Measurements from ENCODE around the gene CORO1C.

CORO1C gene

DNA sequence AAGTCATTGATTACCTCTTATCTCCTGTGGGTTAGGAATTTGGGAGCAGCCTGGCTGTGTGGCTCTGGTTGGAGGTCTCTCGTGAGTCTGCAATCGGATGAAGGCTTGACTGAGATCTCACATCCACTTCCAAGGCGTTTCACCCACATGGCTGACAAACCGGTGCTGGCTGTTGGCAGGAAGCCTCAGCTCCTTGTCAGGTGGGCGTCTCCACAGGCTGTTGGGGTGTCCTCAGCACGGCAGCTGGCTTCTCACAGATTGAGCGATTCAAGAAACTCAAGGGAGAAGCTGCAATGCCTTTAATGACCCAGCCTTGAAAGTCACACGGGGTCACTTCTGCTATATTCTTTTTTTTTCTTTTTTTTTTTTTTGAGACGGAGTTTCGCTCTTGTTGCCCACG, 28.6 kb upstream of the CORO1C start:
- TF ChIP-seq, protein P1, sequence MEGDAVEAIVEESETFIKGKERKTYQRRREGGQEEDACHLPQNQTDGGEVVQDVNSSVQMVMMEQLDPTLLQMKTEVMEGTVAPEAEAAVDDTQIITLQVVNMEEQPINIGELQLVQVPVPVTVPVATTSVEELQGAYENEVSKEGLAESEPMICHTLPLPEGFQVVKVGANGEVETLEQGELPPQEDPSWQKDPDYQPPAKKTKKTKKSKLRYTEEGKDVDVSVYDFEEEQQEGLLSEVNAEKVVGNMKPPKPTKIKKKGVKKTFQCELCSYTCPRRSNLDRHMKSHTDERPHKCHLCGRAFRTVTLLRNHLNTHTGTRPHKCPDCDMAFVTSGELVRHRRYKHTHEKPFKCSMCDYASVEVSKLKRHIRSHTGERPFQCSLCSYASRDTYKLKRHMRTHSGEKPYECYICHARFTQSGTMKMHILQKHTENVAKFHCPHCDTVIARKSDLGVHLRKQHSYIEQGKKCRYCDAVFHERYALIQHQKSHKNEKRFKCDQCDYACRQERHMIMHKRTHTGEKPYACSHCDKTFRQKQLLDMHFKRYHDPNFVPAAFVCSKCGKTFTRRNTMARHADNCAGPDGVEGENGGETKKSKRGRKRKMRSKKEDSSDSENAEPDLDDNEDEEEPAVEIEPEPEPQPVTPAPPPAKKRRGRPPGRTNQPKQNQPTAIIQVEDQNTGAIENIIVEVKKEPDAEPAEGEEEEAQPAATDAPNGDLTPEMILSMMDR (IDR thresholded peaks at IDR 0.05): no peak
- H3K4me1 ChIP-seq (ENCODE audit: control insufficient read depth in 1 of 2, insufficient read depth in 1 of 2, low read depth in 1 of 2, low read length in 1 of 2): no peaks in the 10 kb centered on the region

DNA sequence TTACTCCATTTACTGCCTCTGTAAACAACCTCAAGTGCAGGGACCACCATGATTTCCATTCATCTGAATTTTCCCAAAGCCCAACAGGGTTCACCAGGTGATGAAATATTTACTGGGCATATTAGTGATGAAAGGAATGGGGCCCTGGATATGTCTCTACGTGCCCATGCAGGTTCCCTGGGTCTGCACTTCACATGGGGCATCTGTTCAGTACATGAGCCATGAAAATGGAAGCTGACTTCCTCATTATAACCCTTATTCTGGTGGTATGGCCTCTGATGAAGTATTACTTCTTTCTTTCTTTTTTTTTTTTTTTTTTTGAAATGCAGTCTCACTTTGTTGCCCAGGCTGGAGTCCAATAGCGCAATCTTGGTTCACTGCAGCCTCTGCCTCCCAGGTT, 26.5 kb upstream of the CORO1C start:
- no peak overlapping the region for H3K4me3 ChIP-seq (ENCODE audit: low read depth in 1 of 2, low read length in 1 of 2)
- H3K4me1 ChIP-seq (ENCODE audit: control insufficient read depth in 1 of 2, insufficient read depth in 1 of 2, low read depth in 1 of 2, low read length in 1 of 2): no peaks in the 10 kb centered on the region
- H3K27ac ChIP-seq: no peak overlapping the region
- H3K36me3 ChIP-seq: no peaks in the 10 kb centered on the region
- H3K27me3 ChIP-seq: no peaks in the 10 kb centered on the region
- no peaks in the 10 kb centered on the region for H3K9me3 ChIP-seq
- TF ChIP-seq, protein P1 (IDR thresholded peaks at IDR 0.05): no peak

More for the DNA sequence above, 28.6 kb upstream of the CORO1C start:
- H3K27ac ChIP-seq: no peak overlapping the region
- no peak overlapping the region for H3K4me3 ChIP-seq (ENCODE audit: low read depth in 1 of 2, low read length in 1 of 2)
- H3K27me3 ChIP-seq: no peaks in the 10 kb centered on the region
- H3K36me3 ChIP-seq: no peaks in the 10 kb centered on the region
- no peaks in the 10 kb centered on the region for H3K9me3 ChIP-seq

DNA sequence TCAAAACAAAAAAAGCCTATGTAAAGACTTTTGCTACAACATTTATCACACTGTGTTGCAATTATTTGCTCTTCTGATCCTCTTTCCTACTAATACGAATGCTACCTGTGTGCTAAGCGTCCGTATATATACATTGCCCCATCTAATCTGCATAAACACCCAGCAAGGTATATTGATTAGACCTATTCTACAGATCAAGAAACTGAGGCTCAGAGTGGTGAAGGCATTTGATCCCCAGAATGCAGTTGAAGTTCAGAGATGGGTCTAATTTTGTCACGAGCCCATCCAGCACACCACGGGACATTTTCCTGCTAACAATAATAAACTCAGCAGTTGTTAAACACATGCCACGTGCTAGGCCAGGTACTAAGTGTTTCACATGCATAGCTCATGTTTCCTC, 25.1 kb upstream of the CORO1C start:
- Histone ChIP-seq H3K9me3 (no peaks in the 10 kb centered on the region), H3K36me3 (no peaks in the 10 kb centered on the region), H3K27ac (no peak overlapping the region), H3K4me1 (ENCODE audit: control insufficient read depth in 1 of 2, insufficient read depth in 1 of 2, low read depth in 1 of 2, low read length in 1 of 2) (no peaks in the 10 kb centered on the region), H3K4me3 (ENCODE audit: low read depth in 1 of 2, low read length in 1 of 2) (no peak overlapping the region), H3K27me3 (no peaks in the 10 kb centered on the region)
- TF ChIP-seq, protein P1 (IDR thresholded peaks at IDR 0.05): no peak

DNA sequence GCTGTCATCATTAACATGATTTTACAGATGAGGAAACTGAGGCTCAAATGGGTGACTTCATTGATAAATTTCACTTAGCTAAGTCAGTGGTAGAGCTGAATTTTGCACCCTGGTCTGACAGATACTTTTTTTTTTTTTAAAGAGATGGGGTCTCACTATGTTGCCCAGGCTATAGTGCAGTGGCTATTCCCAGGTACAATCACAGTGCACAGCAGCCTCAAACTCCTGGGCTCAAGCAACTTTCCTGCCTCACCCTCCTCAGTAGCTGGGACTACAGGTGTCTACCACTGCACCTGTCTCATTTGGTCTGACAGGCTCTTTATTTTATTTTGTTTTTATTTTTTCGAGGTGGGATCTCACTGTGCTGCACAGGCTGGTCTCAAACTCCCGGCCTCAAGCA, 24.2 kb upstream of the CORO1C start:
- TF ChIP-seq, protein P1 (IDR thresholded peaks at IDR 0.05): no peak
- Histone ChIP-seq H3K27me3 (no peaks in the 10 kb centered on the region), H3K4me1 (ENCODE audit: control insufficient read depth in 1 of 2, insufficient read depth in 1 of 2, low read depth in 1 of 2, low read length in 1 of 2) (no peaks in the 10 kb centered on the region), H3K9me3 (no peaks in the 10 kb centered on the region), H3K4me3 (ENCODE audit: low read depth in 1 of 2, low read length in 1 of 2) (no peak overlapping the region), H3K27ac (no peak overlapping the region), H3K36me3 (no peaks in the 10 kb centered on the region)

DNA sequence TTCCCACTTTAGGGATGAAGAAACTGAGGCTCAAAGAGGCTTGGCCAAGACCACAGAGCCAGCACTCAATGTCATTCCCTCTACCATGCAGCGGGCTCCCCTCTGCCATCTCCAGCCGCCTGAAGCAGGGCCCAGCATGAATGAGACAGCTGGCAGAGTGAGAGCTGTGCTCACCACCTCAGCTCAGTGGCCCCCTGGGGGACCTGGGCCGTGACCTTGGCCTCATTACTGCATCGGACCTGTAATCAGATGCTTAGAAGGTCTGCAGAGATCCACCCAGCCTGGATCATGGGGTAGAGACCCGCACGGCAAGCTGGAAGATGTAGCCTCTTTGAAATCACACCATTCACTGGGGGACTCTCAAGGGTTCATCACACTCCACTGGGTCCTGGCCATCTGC, 22.7 kb upstream of the CORO1C start:
- H3K27ac ChIP-seq: no peak overlapping the region
- H3K9me3 ChIP-seq: no peaks in the 10 kb centered on the region
- no peaks in the 10 kb centered on the region for H3K27me3 ChIP-seq
- TF ChIP-seq, protein P1 (IDR thresholded peaks at IDR 0.05): no peak
- no peak overlapping the region for H3K4me3 ChIP-seq (ENCODE audit: low read depth in 1 of 2, low read length in 1 of 2)
- no peaks in the 10 kb centered on the region for H3K36me3 ChIP-seq
- no peaks in the 10 kb centered on the region for H3K4me1 ChIP-seq (ENCODE audit: control insufficient read depth in 1 of 2, insufficient read depth in 1 of 2, low read depth in 1 of 2, low read length in 1 of 2)

DNA sequence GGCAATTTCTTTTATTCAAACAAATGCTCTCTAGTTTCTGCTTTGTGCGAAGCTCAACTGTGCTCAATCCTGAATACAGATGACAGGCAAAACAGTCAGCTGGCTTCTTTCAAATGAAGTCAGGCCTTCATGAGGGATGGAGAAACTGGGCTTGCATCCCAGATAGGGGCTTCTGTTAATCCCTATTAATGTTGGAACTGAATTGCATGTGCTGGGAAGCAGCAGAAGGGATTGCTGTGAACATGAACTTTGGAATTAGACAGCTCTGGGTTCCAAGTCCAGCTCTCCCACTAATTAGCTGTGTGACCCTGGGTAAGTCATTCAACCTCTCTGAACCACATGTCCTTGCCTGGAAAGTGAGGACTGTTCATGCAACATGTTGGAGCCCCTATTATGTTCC, 21.1 kb upstream of the CORO1C start:
- H3K4me3 ChIP-seq (ENCODE audit: low read depth in 1 of 2, low read length in 1 of 2): no peak overlapping the region
- no peaks in the 10 kb centered on the region for H3K9me3 ChIP-seq
- no peaks in the 10 kb centered on the region for H3K36me3 ChIP-seq
- H3K27ac ChIP-seq: no peak overlapping the region
- H3K4me1 ChIP-seq (ENCODE audit: control insufficient read depth in 1 of 2, insufficient read depth in 1 of 2, low read depth in 1 of 2, low read length in 1 of 2): no peaks in the 10 kb centered on the region
- H3K27me3 ChIP-seq: no peaks in the 10 kb centered on the region
- TF ChIP-seq, protein P1 (IDR thresholded peaks at IDR 0.05): no peak

Data from neutrophil (primary cell).